Measurements from ENCODE around the gene TRAP1.

- TF ChIP-seq CTCF (IDR thresholded peaks at IDR 0.05), result no peak
- TF ChIP-seq POLR2AphosphoS5 (IDR thresholded peaks at IDR 0.05), result no peak
Measured at GRCh38 chr16:3677994-3678393, 39.3 kb downstream of the TRAP1 start.

Measured in gastroesophageal sphincter (tissue), 3 donors.